ENCODE measurements around the gene RSAD1. TPM values are rescaled to one million over a fixed set of nuclear protein-coding genes. Genes with fewer than 3 reads are reported as not detected.
A peak's percentile ranks its signal among the peaks of the same experiment; 100 is the strongest.

The RSAD1 gene
- total and polyA plus RNA-seq, 4 donors, result 20.1 to 43.2 (median 29.9) TPM

DNA sequence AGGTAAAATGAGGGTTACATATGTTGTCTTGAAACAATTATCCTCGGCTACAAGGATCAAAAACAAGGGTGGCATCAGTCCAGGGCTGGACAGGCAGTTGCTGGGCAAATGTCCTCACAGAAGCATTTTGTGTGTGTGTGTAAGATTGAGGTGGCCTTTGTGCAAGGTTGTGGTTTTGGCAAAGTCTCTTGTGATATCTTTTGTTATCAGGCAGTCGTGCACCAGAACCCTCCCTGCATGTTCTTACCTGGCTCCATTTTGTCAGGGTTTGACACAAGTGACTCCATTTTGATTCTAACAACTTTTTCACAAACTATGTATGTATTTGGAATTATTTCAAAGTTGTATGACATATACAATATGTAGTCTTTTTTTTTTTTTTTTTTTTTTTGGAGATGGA, 30.0 kb upstream of the RSAD1 start:
- Histone ChIP-seq H3K4me1 (ENCODE audit: control insufficient read depth in 5 of 5, insufficient read depth in 5 of 5, low read length in 5 of 5) (peaks cover 0 to 20% (median 2%) of the 10 kb centered on the region in 5 donors), H3K27ac (ENCODE audit: low read depth in 1 of 2, low read length in 1 of 2) (peak overlapping the region in 1 of 2 donors; percentile 60), H3K27me3 (ENCODE audit: control insufficient read depth in 3 of 3, insufficient read depth in 3 of 3, low read length in 2 of 3) (no peaks in the 10 kb centered on the region), H3K9me3 (ENCODE audit: control insufficient read depth in 4 of 4, insufficient read depth in 3 of 4, low read length in 3 of 4) (no peaks in the 10 kb centered on the region), H3K9ac (ENCODE audit: insufficient read depth in 1 of 2, low read length in 2 of 2) (no peak overlapping the region), H3K36me3 (ENCODE audit: control insufficient read depth in 4 of 4, insufficient read depth in 4 of 4, low read length in 4 of 4) (peaks cover 0 to 6% (median 0%) of the 10 kb centered on the region in 4 donors), H3K4me3 (no peak overlapping the region)
- TF ChIP-seq CTCF (IDR thresholded peaks at IDR 0.05; ENCODE audit: control extremely low read depth, extremely low read depth), result no peak
- ATAC-seq (ENCODE audit: insufficient read depth, low FRiP score) (no peak), DNase-seq (no peak)
- 60 to 72% methylated on average over 2 of the region's 2 CpGs for WGBS, 2 donors

GRCh38 chr17:50451943-50452629, 26.6 kb upstream of the RSAD1 start:
- no peaks in the 10 kb centered on the region for H3K9me3 ChIP-seq (ENCODE audit: control insufficient read depth in 4 of 4, insufficient read depth in 3 of 4, low read length in 3 of 4)
- H3K4me1 ChIP-seq (ENCODE audit: control insufficient read depth in 5 of 5, insufficient read depth in 5 of 5, low read length in 5 of 5), result peaks cover 0 to 11% (median 0%) of the 10 kb centered on the region in 5 donors
- H3K27me3 ChIP-seq (ENCODE audit: control insufficient read depth in 3 of 3, insufficient read depth in 3 of 3, low read length in 2 of 3), result no peaks in the 10 kb centered on the region
- peaks cover 0 to 15% (median 2%) of the 10 kb centered on the region in 4 donors for H3K36me3 ChIP-seq (ENCODE audit: control insufficient read depth in 4 of 4, insufficient read depth in 4 of 4, low read length in 4 of 4)
- no peak overlapping the region for H3K9ac ChIP-seq (ENCODE audit: insufficient read depth in 1 of 2, low read length in 2 of 2)
- no peak overlapping the region for H3K4me3 ChIP-seq
- no peak for DNase-seq
- 55 to 59% methylated on average over 7 of the region's 7 CpGs for WGBS, 2 donors
- ATAC-seq (ENCODE audit: insufficient read depth, low FRiP score), result no peak
- no peak for TF ChIP-seq CTCF (IDR thresholded peaks at IDR 0.05; ENCODE audit: control extremely low read depth, extremely low read depth)
- peak overlapping the region in 1 of 2 donors; percentile 67 for H3K27ac ChIP-seq (ENCODE audit: low read depth in 1 of 2, low read length in 1 of 2)

DNA sequence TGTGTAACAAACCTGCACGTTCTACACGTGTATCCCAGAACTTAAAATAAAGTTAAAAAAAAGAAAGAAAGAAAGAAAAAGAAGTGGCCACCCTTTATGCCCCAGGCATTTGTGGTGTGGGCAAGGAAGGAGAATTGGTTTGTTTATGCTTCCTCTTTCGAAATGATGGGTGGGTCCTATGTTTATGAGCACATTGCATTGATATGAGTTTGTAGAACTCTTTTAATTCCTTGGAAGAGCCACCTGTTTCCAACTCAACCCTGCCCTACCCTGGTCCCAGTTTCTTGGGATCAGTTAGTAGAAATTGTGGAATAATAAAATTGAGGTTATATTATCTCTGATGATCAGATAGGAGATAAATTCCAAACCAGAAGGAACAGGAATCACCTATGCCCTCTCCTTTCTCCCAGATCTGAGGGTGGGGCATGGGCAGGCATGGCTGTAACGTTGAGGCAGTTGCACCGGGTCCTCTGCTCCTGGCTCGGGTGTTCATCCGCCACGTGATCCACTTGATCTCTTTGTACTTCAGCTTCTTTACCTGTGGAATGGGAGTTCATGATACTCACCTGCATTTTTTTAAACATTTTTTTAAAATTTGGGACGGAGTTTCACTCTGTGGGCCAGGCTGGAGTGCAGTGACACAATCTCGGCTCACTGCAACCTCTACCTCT, 25.9 kb upstream of the RSAD1 start:
- no peak for TF ChIP-seq CTCF (IDR thresholded peaks at IDR 0.05; ENCODE audit: control extremely low read depth, extremely low read depth)
- H3K4me1 ChIP-seq (ENCODE audit: control insufficient read depth in 5 of 5, insufficient read depth in 5 of 5, low read length in 5 of 5), result peaks cover 0 to 7% (median 0%) of the 10 kb centered on the region in 5 donors
- H3K4me3 ChIP-seq, result no peak overlapping the region
- DNase-seq (no peak), ATAC-seq (ENCODE audit: insufficient read depth, low FRiP score) (no peak)
- H3K27me3 ChIP-seq (ENCODE audit: control insufficient read depth in 3 of 3, insufficient read depth in 3 of 3, low read length in 2 of 3), result no peaks in the 10 kb centered on the region
- H3K9me3 ChIP-seq (ENCODE audit: control insufficient read depth in 4 of 4, insufficient read depth in 3 of 4, low read length in 3 of 4), result no peaks in the 10 kb centered on the region
- peak overlapping the region in 1 of 2 donors; percentile 61 for H3K27ac ChIP-seq (ENCODE audit: low read depth in 1 of 2, low read length in 1 of 2)
- H3K36me3 ChIP-seq (ENCODE audit: control insufficient read depth in 4 of 4, insufficient read depth in 4 of 4, low read length in 4 of 4), result peaks cover 0 to 17% (median 2%) of the 10 kb centered on the region in 4 donors
- WGBS, 2 donors, result 59 to 60% methylated on average over 10 of the region's 10 CpGs
- H3K9ac ChIP-seq (ENCODE audit: insufficient read depth in 1 of 2, low read length in 2 of 2), result no peak overlapping the region
